ENCODE data around the gene RNF8. TPM values are rescaled to one million over a fixed set of nuclear protein-coding genes. Genes with fewer than 3 reads are reported as not detected.
"Not testable (repeated sequence)": the region's sequence is repeated elsewhere in the genome, so short reads cannot be mapped to it uniquely, and the experiment has no call there.

RNF8 gene
- total RNA-seq, 4 donors from 2014 or later: 6.9 to 17.8 (median 11.9) TPM

DNA sequence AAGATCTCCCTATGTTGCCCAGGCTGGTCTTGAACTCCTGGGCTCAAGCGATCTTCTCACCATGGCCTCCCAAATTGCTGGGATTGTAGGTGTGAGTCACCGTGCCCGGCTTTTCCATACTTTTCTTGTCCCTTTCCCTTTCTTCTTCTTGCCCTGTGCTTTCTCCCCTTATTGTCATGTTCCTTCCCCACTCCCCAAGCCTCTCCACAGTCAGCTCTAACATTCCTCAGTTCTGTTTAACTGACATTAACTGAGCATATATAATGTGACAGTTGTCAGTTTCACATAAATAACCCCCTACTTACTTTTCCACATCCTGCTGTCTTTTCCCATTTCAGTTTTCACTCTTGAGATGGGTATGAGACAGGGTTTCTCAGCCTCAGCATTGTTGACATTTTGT lies 9.5 kb upstream of the RNF8 start:
- no peaks in the 10 kb centered on the region for H3K27me3 ChIP-seq
- TF ChIP-seq, protein P1, sequence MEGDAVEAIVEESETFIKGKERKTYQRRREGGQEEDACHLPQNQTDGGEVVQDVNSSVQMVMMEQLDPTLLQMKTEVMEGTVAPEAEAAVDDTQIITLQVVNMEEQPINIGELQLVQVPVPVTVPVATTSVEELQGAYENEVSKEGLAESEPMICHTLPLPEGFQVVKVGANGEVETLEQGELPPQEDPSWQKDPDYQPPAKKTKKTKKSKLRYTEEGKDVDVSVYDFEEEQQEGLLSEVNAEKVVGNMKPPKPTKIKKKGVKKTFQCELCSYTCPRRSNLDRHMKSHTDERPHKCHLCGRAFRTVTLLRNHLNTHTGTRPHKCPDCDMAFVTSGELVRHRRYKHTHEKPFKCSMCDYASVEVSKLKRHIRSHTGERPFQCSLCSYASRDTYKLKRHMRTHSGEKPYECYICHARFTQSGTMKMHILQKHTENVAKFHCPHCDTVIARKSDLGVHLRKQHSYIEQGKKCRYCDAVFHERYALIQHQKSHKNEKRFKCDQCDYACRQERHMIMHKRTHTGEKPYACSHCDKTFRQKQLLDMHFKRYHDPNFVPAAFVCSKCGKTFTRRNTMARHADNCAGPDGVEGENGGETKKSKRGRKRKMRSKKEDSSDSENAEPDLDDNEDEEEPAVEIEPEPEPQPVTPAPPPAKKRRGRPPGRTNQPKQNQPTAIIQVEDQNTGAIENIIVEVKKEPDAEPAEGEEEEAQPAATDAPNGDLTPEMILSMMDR (IDR thresholded peaks at IDR 0.05 in 4 of 5, conservative IDR thresholded peaks at IDR 0.05 in 1 of 5): no peak
- no peak for TF ChIP-seq POLR2A (IDR thresholded peaks at IDR 0.05)
- intact Hi-C loops (cut with DNase I; ENCODE audit: low total_unique reads): no loop called here
- ATAC-seq (no peak), DNase-seq (no peak)
- in situ Hi-C loops (cut with MboI; ENCODE audit: low sequenced_read_pairs in 4 of 4): loop anchor here in 1 of 4 donors (25.0 kb wide), 1 partner anchor 218 kb away; no protein-coding TSS in a partner anchor
- peaks cover 0 to 4% of the 10 kb centered on the region in 2 donors for H3K4me1 ChIP-seq
- H3K27ac ChIP-seq: no peak overlapping the region
- no peaks in the 10 kb centered on the region for H3K9me3 ChIP-seq
- no peaks in the 10 kb centered on the region for H3K36me3 ChIP-seq
- H3K4me3 ChIP-seq: no peak overlapping the region

DNA sequence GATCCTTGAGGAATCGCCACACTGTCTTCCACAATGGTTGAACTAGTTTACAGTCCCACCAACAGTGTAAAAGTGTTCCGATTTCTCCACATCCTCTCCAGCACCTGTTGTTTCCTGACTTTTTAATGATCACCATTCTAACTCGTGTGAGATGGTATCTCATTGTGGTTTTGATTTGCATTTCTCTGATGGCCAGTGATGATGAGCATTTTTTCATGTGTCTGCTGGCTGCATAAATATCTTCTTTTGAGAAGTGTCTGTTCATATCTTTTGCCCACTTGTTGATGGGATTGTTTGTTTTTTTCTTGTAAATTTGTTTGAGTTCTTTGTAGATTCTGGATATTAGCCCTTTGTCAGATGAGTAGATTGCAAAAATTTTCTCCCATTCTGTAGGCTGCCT lies 8.0 kb upstream of the RNF8 start:
- H3K4me1 ChIP-seq; H3K9me3 ChIP-seq; H3K27me3 ChIP-seq; ATAC-seq; intact Hi-C loops (cut with DNase I; ENCODE audit: low total_unique reads); H3K36me3 ChIP-seq; H3K27ac ChIP-seq; DNase-seq; H3K4me3 ChIP-seq: not testable (repeated sequence)
- in situ Hi-C loops (cut with MboI; ENCODE audit: low sequenced_read_pairs in 4 of 4): loop anchor here in 1 of 4 donors (25.0 kb wide), 1 partner anchor 216 kb away; no protein-coding TSS in a partner anchor

DNA sequence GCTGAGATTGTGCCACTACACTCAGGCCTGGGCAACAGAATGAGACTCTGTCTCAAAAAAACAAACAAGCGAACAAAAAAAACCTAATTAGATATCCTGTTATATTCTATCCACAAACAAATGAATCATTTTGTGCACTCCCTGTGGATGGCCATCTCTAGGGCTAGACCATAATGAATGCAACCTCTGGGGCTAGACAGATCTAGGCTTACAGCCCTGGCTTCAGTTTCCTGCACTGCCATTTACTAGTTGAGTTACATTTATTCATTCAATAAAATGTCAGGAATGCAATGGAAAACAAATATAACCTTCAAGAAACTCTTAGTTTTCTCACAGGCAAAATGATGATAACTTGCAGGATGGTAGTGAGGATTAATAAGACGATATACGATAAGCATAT lies 6.6 kb upstream of the RNF8 start:
- Histone ChIP-seq H3K36me3 (no peaks in the 10 kb centered on the region), H3K27ac (no peak overlapping the region), H3K4me3 (no peak overlapping the region), H3K9me3 (no peaks in the 10 kb centered on the region), H3K4me1 (no peaks in the 10 kb centered on the region), H3K27me3 (no peaks in the 10 kb centered on the region)
- DNase-seq: no peak
- no peak for ATAC-seq
- in situ Hi-C loops (cut with MboI; ENCODE audit: low sequenced_read_pairs in 4 of 4): loop anchor here in 1 of 4 donors (25.0 kb wide), 1 partner anchor 215 kb away; no protein-coding TSS in a partner anchor
- intact Hi-C loops (cut with DNase I; ENCODE audit: low total_unique reads): no loop called here
- TF ChIP-seq, protein P1 (IDR thresholded peaks at IDR 0.05 in 4 of 5, conservative IDR thresholded peaks at IDR 0.05 in 1 of 5): no peak
- TF ChIP-seq POLR2A (IDR thresholded peaks at IDR 0.05): no peak

DNA sequence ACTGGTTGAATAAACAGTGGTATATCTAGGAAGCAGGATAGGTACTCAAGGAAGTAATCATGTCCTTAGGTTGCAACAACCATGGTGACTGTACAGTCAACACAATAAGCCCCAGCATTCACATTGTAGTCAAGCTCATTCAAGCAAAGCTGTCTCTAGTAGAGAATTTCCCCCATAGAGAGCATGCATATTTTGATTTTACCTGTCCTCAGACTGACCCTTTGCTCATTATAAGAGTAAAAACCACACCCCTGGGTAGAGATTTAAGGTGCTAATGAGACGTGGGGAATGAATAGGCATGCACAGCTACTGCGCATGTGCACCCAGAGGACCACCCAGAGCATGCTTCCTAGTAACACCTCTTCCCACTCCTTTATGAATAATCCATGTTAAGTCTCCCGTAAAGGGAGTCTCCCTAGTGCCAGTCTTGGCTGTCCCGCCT lies 6.1 kb upstream of the RNF8 start:
- H3K36me3 ChIP-seq: no peaks in the 10 kb centered on the region
- intact Hi-C loops (cut with DNase I; ENCODE audit: low total_unique reads) (no loop called here), in situ Hi-C loops (cut with MboI; ENCODE audit: low sequenced_read_pairs in 4 of 4) (loop anchor here in 1 of 4 donors (25.0 kb wide), 1 partner anchor 215 kb away; no protein-coding TSS in a partner anchor)
- DNase-seq (no peak), ATAC-seq (no peak)
- no peak overlapping the region for H3K4me3 ChIP-seq
- H3K4me1 ChIP-seq: no peaks in the 10 kb centered on the region
- H3K9me3 ChIP-seq: no peaks in the 10 kb centered on the region
- no peaks in the 10 kb centered on the region for H3K27me3 ChIP-seq
- H3K27ac ChIP-seq: no peak overlapping the region
- TF ChIP-seq, protein P1 (IDR thresholded peaks at IDR 0.05 in 4 of 5, conservative IDR thresholded peaks at IDR 0.05 in 1 of 5): no peak
- no peak for TF ChIP-seq POLR2A (IDR thresholded peaks at IDR 0.05)

DNA sequence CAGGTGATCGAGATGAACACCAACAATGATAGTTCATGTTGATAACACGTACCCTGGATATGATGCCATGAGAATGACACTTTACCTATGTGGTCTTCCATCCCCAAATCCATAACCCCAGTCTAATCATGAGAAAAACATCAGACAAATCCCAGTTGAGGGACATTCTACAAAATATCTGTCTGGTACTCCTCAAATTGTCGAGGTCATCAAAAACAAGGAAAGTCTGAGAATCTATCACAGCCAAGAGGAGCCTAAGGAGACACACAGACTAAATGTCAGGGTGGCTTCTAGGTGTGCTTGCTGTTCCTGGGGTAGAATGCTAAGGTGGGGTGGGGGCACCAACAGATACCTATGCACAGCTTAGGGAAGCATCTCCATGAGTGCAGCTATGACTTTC lies 2.8 kb upstream of the RNF8 start:
- no peak overlapping the region for H3K4me3 ChIP-seq
- in situ Hi-C loops (cut with MboI; ENCODE audit: low sequenced_read_pairs in 4 of 4): loop anchor here in 1 of 4 donors (25.0 kb wide), 1 partner anchor 336 kb away; the partner anchor contains the start of gene MDGA1

More for the DNA sequence above, 2.8 kb upstream of the RNF8 start:
- Histone ChIP-seq H3K27ac (no peak overlapping the region), H3K36me3 (no peaks in the 10 kb centered on the region), H3K4me1 (peaks cover 16 to 17% of the 10 kb centered on the region in 2 donors), H3K9me3 (no peaks in the 10 kb centered on the region), H3K27me3 (no peaks in the 10 kb centered on the region)
- intact Hi-C loops (cut with DNase I; ENCODE audit: low total_unique reads): loop anchor here (5.0 to 10.0 kb wide), 2 partner anchors 81 to 344 kb away; partner anchors contain the start of genes CMTR1 and MDGA1
- TF ChIP-seq, protein P1 (IDR thresholded peaks at IDR 0.05 in 4 of 5, conservative IDR thresholded peaks at IDR 0.05 in 1 of 5): no peak
- no peak for TF ChIP-seq POLR2A (IDR thresholded peaks at IDR 0.05)
- ATAC-seq: no peak
- no peak for DNase-seq

Data from gastrocnemius medialis (tissue), 4 donors.